H9 (cell line): ENCODE measurements around the gene TEX51. TPM values are rescaled to one million over a fixed set of nuclear protein-coding genes. Genes with fewer than 3 reads are reported as not detected.

Experiments used
- DNase-seq: peaks from one replicate; pipeline ENCODE4 v3.0.0-alpha.2; 2017
- H2AFZ ChIP-seq: one replicate; pipeline ENCODE4 v1.6.1; 2013; ENCODE audit warnings: mild to moderate bottlenecking, low read length, control low read depth, moderate library complexity
- H2AK5ac ChIP-seq: 2 replicates; pipeline ENCODE4 v1.6.1; 2013; ENCODE audit warnings: low read length, control low read depth, mixed read lengths; ENCODE audit not compliant: insufficient read length
- H2BK120ac ChIP-seq: one replicate; pipeline ENCODE4 v1.6.1; 2013; ENCODE audit warnings: low read depth, mild to moderate bottlenecking, low read length, control low read depth, inconsistent platforms; ENCODE audit not compliant: poor library complexity, severe bottlenecking
- H2BK12ac ChIP-seq: 2 replicates; pipeline ENCODE4 v1.6.1; 2013; ENCODE audit warnings: low read length, control low read depth, mixed read lengths, low read depth; ENCODE audit not compliant: insufficient read length
- H2BK15ac ChIP-seq: 2 replicates; pipeline ENCODE4 v1.6.1; 2013; ENCODE audit warnings: low read depth, low read length, control low read depth
- H2BK20ac ChIP-seq: one replicate; pipeline ENCODE4 v1.6.1; 2013; ENCODE audit warnings: low read depth, mild to moderate bottlenecking, low read length, control low read depth, inconsistent platforms; ENCODE audit not compliant: poor library complexity, severe bottlenecking
- H2BK5ac ChIP-seq: 2 replicates; pipeline ENCODE4 v1.6.1; 2013; ENCODE audit warnings: low read length, control low read depth, mixed read lengths; ENCODE audit not compliant: insufficient read length
- H3K14ac ChIP-seq: 2 replicates; pipeline ENCODE4 v1.6.1; 2013; ENCODE audit warnings: low read length, control low read depth; ENCODE audit not compliant: insufficient read depth
- H3K18ac ChIP-seq: 2 replicates; pipeline ENCODE4 v1.6.1; 2013; ENCODE audit warnings: low read depth, mild to moderate bottlenecking, mixed read lengths, low read length, control low read depth; ENCODE audit not compliant: insufficient read length
- H3K23ac ChIP-seq: 2 replicates; pipeline ENCODE4 v1.6.1; 2013; ENCODE audit warnings: low read length, control low read depth, mixed read lengths, low read depth; ENCODE audit not compliant: insufficient read length
- H3K23me2 ChIP-seq: 2 replicates; pipeline ENCODE4 v1.6.1; 2013; ENCODE audit warnings: low read depth, mild to moderate bottlenecking, mixed read lengths, low read length, control low read depth; ENCODE audit not compliant: insufficient read length, poor library complexity, severe bottlenecking
- H3K27ac ChIP-seq: 2 replicates; pipeline ENCODE4 v1.5.1; 2013; ENCODE audit warnings: low read length, control low read depth, mixed read lengths, low read depth; ENCODE audit not compliant: insufficient read length
- H3K27me3 ChIP-seq: 2 replicates; pipeline ENCODE4 v1.6.1; 2013; ENCODE audit warnings: low read length, control low read depth, inconsistent platforms; ENCODE audit not compliant: insufficient read depth
- H3K4ac ChIP-seq: 2 replicates; pipeline ENCODE4 v1.6.1; 2013; ENCODE audit warnings: low read depth, mild to moderate bottlenecking, control low read depth, inconsistent platforms, low read length, moderate library complexity
- H3K4me1 ChIP-seq: 2 replicates; pipeline ENCODE4 v1.6.1; 2013; ENCODE audit warnings: low read length, control low read depth, inconsistent platforms; ENCODE audit not compliant: insufficient read depth
- H3K4me2 ChIP-seq: 2 replicates; pipeline ENCODE4 v1.6.1; 2013; ENCODE audit warnings: low read length, control low read depth, mixed read lengths; ENCODE audit not compliant: insufficient read length, insufficient read depth
- H3K56ac ChIP-seq: 2 replicates; pipeline ENCODE4 v1.6.1; 2013; ENCODE audit warnings: low read depth, mild to moderate bottlenecking, mixed read lengths, low read length, control low read depth; ENCODE audit not compliant: insufficient read length
- H3K79me1 ChIP-seq: 2 replicates; pipeline ENCODE4 v1.6.1; 2013; ENCODE audit warnings: low read depth, mild to moderate bottlenecking, moderate library complexity, low read length, control low read depth, inconsistent platforms; ENCODE audit not compliant: insufficient read depth, poor library complexity, severe bottlenecking
- H3K79me2 ChIP-seq: 2 replicates; pipeline ENCODE4 v1.6.1; 2013; ENCODE audit warnings: low read length, control low read depth, inconsistent platforms; ENCODE audit not compliant: insufficient read depth
- H3K9ac ChIP-seq: 2 replicates; pipeline ENCODE4 v1.6.1; 2013; ENCODE audit warnings: low read length, control low read depth, mixed read lengths; ENCODE audit not compliant: insufficient read length; ENCODE audit errors: extremely low read depth
- H3K9me3 ChIP-seq: one replicate; pipeline ENCODE4 v1.6.1; 2013; ENCODE audit warnings: low read depth, low read length, inconsistent platforms; ENCODE audit not compliant: control insufficient read depth
- H3T11ph ChIP-seq: one replicate; pipeline ENCODE4 v1.6.1; 2013; ENCODE audit warnings: mild to moderate bottlenecking, low read length, control low read depth, inconsistent platforms
- H4K20me1 ChIP-seq: one replicate; pipeline ENCODE4 v1.6.1; 2013; ENCODE audit not compliant: control insufficient read depth, insufficient read length, insufficient read depth
- H4K5ac ChIP-seq: 2 replicates; pipeline ENCODE4 v1.6.1; 2013; ENCODE audit warnings: low read depth, mild to moderate bottlenecking, mixed read lengths, low read length, control low read depth; ENCODE audit not compliant: insufficient read length
- H4K8ac ChIP-seq: replicated peaks from 2 replicates; pipeline ENCODE4 v1.6.1; 2013; ENCODE audit warnings: low read length, control low read depth, mixed read lengths, low read depth; ENCODE audit not compliant: insufficient read length
- H4K91ac ChIP-seq: 2 replicates; pipeline ENCODE4 v1.6.1; 2013; ENCODE audit warnings: low read depth, mild to moderate bottlenecking, moderate library complexity, mixed read lengths, low read length, control low read depth; ENCODE audit not compliant: insufficient read length
- H3K27ac Mint-ChIP-seq, 3 experiments: 2 replicates in 2 of 3; 3 replicates in 1 of 3; pipeline ENCODE4 v1.8.0; 2020 to 2021; ENCODE audit warnings: mixed read lengths in 3 of 3, mild to moderate bottlenecking in 1 of 3, moderate library complexity in 1 of 3
- H3K27me3 Mint-ChIP-seq: 2 replicates; pipeline ENCODE4 v1.8.0; 2021; ENCODE audit warnings: low read depth, mild to moderate bottlenecking, moderate library complexity, mixed read lengths
- H3K36me3 Mint-ChIP-seq, 3 experiments: 2 replicates in 2 of 3; 3 replicates in 1 of 3; pipeline ENCODE4 v1.8.0; 2020 to 2021; ENCODE audit warnings: low read depth in 3 of 3, mixed read lengths in 3 of 3; ENCODE audit not compliant: insufficient read depth in 1 of 3
- H3K4me1 Mint-ChIP-seq, 2 experiments: 2 replicates each; pipeline ENCODE4 v1.8.0; 2020; ENCODE audit warnings: mixed read lengths in 2 of 2
- H3K4me3 Mint-ChIP-seq, 2 experiments: 2 replicates in 1 of 2; 3 replicates in 1 of 2; pipeline ENCODE4 v1.8.0; 2020 to 2021; ENCODE audit warnings: mild to moderate bottlenecking in 2 of 2, mixed read lengths in 2 of 2, moderate library complexity in 1 of 2
- H3K9me3 Mint-ChIP-seq, 2 experiments: 2 replicates in 1 of 2; 3 replicates in 1 of 2; pipeline ENCODE4 v1.8.0; 2020; ENCODE audit warnings: mild to moderate bottlenecking in 2 of 2, mixed read lengths in 2 of 2, moderate library complexity in 1 of 2
- CTCF ChIP-seq: fragments of 200-600 bp; sonication (generic); conservative IDR thresholded peaks from 3 replicates; pipeline ENCODE4 v1.8.0; 2021; ENCODE audit warnings: antibody characterized with exemption, mild to moderate bottlenecking
- WGBS: extraction: QIAGEN DNeasy Blood & Tissue Kit; methylation state at CpG from one replicate; pipeline ENCODE4 v1.1.7; 2013; ENCODE audit warnings: missing lambda C conversion rate, low lambda C conversion rate, mixed read lengths; ENCODE audit not compliant: insufficient read length; ENCODE audit errors: extremely low coverage; 5-methylcytosine and 5-hydroxymethylcytosine counted together
- total RNA-seq: library from RNA; stranded (reverse); gene quantifications from 2 replicates; pipeline ENCODE4 v1.2.1, GENCODE V29; 2021

TEX51 gene
- total RNA-seq, 1 experiment from 2014 or later: not detected

DNA sequence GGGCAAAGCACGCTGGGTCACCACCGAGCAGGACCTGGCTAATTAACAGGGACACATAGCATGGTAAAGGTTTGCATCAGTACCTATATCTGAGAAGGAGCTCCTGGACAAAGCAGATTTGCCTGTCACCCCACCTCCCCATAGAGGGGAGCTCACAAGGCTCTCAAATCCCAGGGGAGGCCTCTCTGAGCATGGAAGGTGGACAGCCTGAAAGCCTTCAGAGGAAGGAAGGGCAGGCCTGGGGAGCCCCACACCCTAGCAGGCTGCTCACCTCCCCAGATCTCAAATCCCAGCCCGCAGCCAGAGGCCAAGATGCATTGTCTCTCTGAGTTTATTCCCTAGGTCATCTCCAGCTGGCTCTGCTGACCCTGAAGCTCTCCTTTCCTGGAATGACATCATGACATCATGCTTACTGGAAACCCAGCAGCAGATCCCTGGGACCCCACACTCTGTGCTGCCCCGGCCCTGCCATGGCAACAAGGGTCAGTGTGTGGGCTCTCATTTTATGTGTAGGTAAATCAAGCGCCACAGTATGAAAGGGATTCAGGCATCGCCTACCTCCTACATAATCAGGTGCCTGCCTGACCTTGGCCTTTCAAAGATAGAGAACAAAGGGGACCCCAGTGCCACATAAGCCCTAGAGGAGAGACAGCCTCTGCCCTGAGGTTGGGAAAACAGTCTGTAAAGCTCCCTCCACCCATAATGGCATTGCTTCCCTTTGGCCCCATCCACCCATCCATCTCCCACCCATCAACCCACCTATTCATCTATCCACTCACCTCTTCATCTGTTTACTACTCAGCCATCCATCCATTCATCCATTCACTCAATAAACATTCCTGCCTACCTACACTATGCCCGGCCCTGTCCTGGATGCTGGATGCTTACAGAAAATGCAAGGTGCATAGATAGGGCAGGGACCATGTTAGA is 15.7 kb upstream of the TEX51 start:
- Mint-ChIP-seq H3K27ac (no peak overlapping the region), H3K36me3 (no peaks in the 10 kb centered on the region; a peak in 1 of 7 replicates), H3K4me1 (peaks cover 11 to 12% of the 10 kb centered on the region in 2 experiments), H3K4me3 (no peak overlapping the region), H3K9me3 (peaks cover 0 to 3% of the 10 kb centered on the region in 2 experiments; a peak in 1 of 5 replicates), H3K27me3 (peaks cover 19% of the 10 kb centered on the region)
- no peak overlapping the region for H2BK20ac ChIP-seq
- H2AFZ ChIP-seq: no peak overlapping the region
- H3K79me1 ChIP-seq: no peaks in the 10 kb centered on the region
- H2BK12ac ChIP-seq: no peak overlapping the region
- no peak overlapping the region for H3K27ac ChIP-seq
- H3K9ac ChIP-seq: no peak overlapping the region
- H2BK120ac ChIP-seq: no peak overlapping the region
- no peak overlapping the region for H2AK5ac ChIP-seq
- H3K4ac ChIP-seq: no peak overlapping the region
- H3K9me3 ChIP-seq: no peaks in the 10 kb centered on the region
- no peak overlapping the region for H4K5ac ChIP-seq
- H3K18ac ChIP-seq: no peak overlapping the region
- H2BK5ac ChIP-seq: no peak overlapping the region
- peak; percentile 17 for DNase-seq
- no peaks in the 10 kb centered on the region for H4K20me1 ChIP-seq
- H3K4me1 ChIP-seq: no peaks in the 10 kb centered on the region
- no peak overlapping the region for H3T11ph ChIP-seq
- no peak overlapping the region for H3K4me2 ChIP-seq
- no peak for TF ChIP-seq CTCF
- no peaks in the 10 kb centered on the region for H3K27me3 ChIP-seq
- H4K91ac ChIP-seq: no peak overlapping the region
- no peak overlapping the region for H4K8ac ChIP-seq
- no peak overlapping the region for H3K14ac ChIP-seq
- H2BK15ac ChIP-seq: no peak overlapping the region
- no peaks in the 10 kb centered on the region for H3K79me2 ChIP-seq
- no peak overlapping the region for H3K56ac ChIP-seq
- H3K23ac ChIP-seq: no peak overlapping the region
- H3K23me2 ChIP-seq: peaks cover 5% of the 10 kb centered on the region
- WGBS: no CpG with 5 or more reads among the region's 7 CpGs
